NB4 (cell line): ENCODE results near the gene EMX2.

Experiments used
- DNase-seq: peaks from one replicate; pipeline ENCODE4 v3.0.0; 2010; ENCODE audit warnings: low read depth
- H3K4me3 ChIP-seq: one replicate; pipeline ENCODE4 v1.5.1; 2011; ENCODE audit warnings: mild to moderate bottlenecking, low read depth, low read length, moderate library complexity
- CTCF ChIP-seq: IDR thresholded peaks from one replicate; pipeline ENCODE4 v1.5.1; 2012; ENCODE audit warnings: low read depth, low read length
- MAX ChIP-seq: IDR thresholded peaks from 2 replicates; pipeline ENCODE4 v1.6.1; 2011; ENCODE audit warnings: low read depth, low read length
- MYC ChIP-seq: IDR thresholded peaks from 2 replicates; pipeline ENCODE4 v1.6.1; 2011; ENCODE audit warnings: low read depth, low read length
- POLR2A ChIP-seq: IDR thresholded peaks from 2 replicates; pipeline ENCODE4 v1.6.1; 2011; ENCODE audit warnings: mild to moderate bottlenecking; ENCODE audit not compliant: insufficient read length; ENCODE audit errors: extremely low read depth

EMX2 gene

GRCh38 chr10:117562896-117563737, 20.6 kb downstream of the EMX2 start:
- TF ChIP-seq POLR2A (no peak), CTCF (no peak), MAX (no peak), MYC (no peak)
- H3K4me3 ChIP-seq, result no peak overlapping the region
- no peak for DNase-seq

GRCh38 chr10:117563780-117564179, 21.2 kb downstream of the EMX2 start:
- no peak for DNase-seq
- no peak overlapping the region for H3K4me3 ChIP-seq
- TF ChIP-seq POLR2A (no peak), MAX (no peak), CTCF (no peak), MYC (no peak)

GRCh38 chr10:117565068-117565467, 22.5 kb downstream of the EMX2 start:
- no peak for TF ChIP-seq POLR2A
- no peak for TF ChIP-seq MAX
- no peak for TF ChIP-seq CTCF
- no peak for TF ChIP-seq MYC
- no peak overlapping the region for H3K4me3 ChIP-seq
- DNase-seq, result no peak

- DNase-seq, result no peak
- no peak overlapping the region for H3K4me3 ChIP-seq
- TF ChIP-seq CTCF (no peak), MAX (no peak), MYC (no peak), POLR2A (no peak)
Observed at GRCh38 chr10:117568334-117568733, 25.8 kb downstream of the EMX2 start.

GRCh38 chr10:117569610-117570390, 27.3 kb downstream of the EMX2 start:
- no peak overlapping the region for H3K4me3 ChIP-seq
- TF ChIP-seq MYC (no peak), POLR2A (no peak), MAX (no peak), CTCF (no peak)
- DNase-seq, result no peak
